ENCODE measurements around the gene CENPO. TPM values are rescaled to one million over a fixed set of nuclear protein-coding genes. Genes with fewer than 3 reads are reported as not detected.
A peak's percentile ranks its signal among the peaks of the same experiment; 100 is the strongest.

CENPO gene
- total and polyA plus RNA-seq, 4 experiments from 2014 or later: 1.6 to 6.1 (median 3.6) TPM

GRCh38 chr2:24860631-24861030 is 67.4 kb downstream of the CENPO start:
- intact Hi-C loops (cut with micrococcal nuclease): no loop called here
- no peaks in the 10 kb centered on the region for H3K4me1 Mint-ChIP-seq
- Histone ChIP-seq H3K27me3 (ENCODE audit: insufficient read depth, low read length) (no peaks in the 10 kb centered on the region), H3K9me3 (ENCODE audit: control insufficient read depth in 1 of 2, low read length in 2 of 2) (no peaks in the 10 kb centered on the region), H3K36me3 (ENCODE audit: insufficient read depth, low read length) (no peaks in the 10 kb centered on the region), H3K4me3 (ENCODE audit: low read length in 2 of 2) (no peak overlapping the region), H3K4me1 (ENCODE audit: insufficient read depth, low read length) (no peaks in the 10 kb centered on the region), H3K27ac (ENCODE audit: low read depth, low read length) (no peak overlapping the region)
- H3K36me3 Mint-ChIP-seq: peaks cover 6 to 16% of the 10 kb centered on the region in 2 donors
- no peaks in the 10 kb centered on the region for H3K27me3 Mint-ChIP-seq
- DNase-seq: no peak
- no peak overlapping the region for H3K27ac Mint-ChIP-seq
- POLR2A ChIA-PET (ENCODE audit: partially characterized antibody): no interaction called here
- H3K4me3 Mint-ChIP-seq: no peak overlapping the region
- CTCF ChIA-PET (ENCODE audit: partially characterized antibody): interaction anchor here (0.7 kb wide), 1 partner anchor 431 kb away, joined by 3 read pairs; no protein-coding TSS in a partner anchor
- no peaks in the 10 kb centered on the region for H3K9me3 Mint-ChIP-seq

- no peak overlapping the region for H3K4me3 Mint-ChIP-seq
- intact Hi-C loops (cut with micrococcal nuclease): no loop called here
- H3K4me1 ChIP-seq (ENCODE audit: insufficient read depth, low read length): no peaks in the 10 kb centered on the region
- no peaks in the 10 kb centered on the region for H3K36me3 ChIP-seq (ENCODE audit: insufficient read depth, low read length)
- H3K27me3 ChIP-seq (ENCODE audit: insufficient read depth, low read length): no peaks in the 10 kb centered on the region
- no peak overlapping the region for H3K4me3 ChIP-seq (ENCODE audit: low read length in 2 of 2)
- no peak for DNase-seq
- no peak overlapping the region for H3K27ac Mint-ChIP-seq
- ChIA-PET POLR2A (ENCODE audit: partially characterized antibody) (no interaction called here), CTCF (ENCODE audit: partially characterized antibody) (no interaction called here)
- H3K27me3 Mint-ChIP-seq: no peaks in the 10 kb centered on the region
- H3K9me3 Mint-ChIP-seq: no peaks in the 10 kb centered on the region
- H3K27ac ChIP-seq (ENCODE audit: low read depth, low read length): no peak overlapping the region
- no peaks in the 10 kb centered on the region for H3K9me3 ChIP-seq (ENCODE audit: control insufficient read depth in 1 of 2, low read length in 2 of 2)
- peaks cover 3 to 12% of the 10 kb centered on the region in 2 donors for H3K36me3 Mint-ChIP-seq
- no peaks in the 10 kb centered on the region for H3K4me1 Mint-ChIP-seq
Observed at GRCh38 chr2:24861500-24861899, 68.3 kb downstream of the CENPO start.

GRCh38 chr2:24863641-24864040 is 70.4 kb downstream of the CENPO start:
- intact Hi-C loops (cut with micrococcal nuclease): no loop called here
- peaks cover 0 to 7% (median 5%) of the 10 kb centered on the region in 4 donors for H3K4me1 Mint-ChIP-seq
- POLR2A ChIA-PET (ENCODE audit: partially characterized antibody): no interaction called here
- Histone ChIP-seq H3K4me3 (ENCODE audit: low read length in 2 of 2) (no peak overlapping the region), H3K27me3 (ENCODE audit: insufficient read depth, low read length) (no peaks in the 10 kb centered on the region), H3K27ac (ENCODE audit: low read depth, low read length) (no peak overlapping the region), H3K4me1 (ENCODE audit: insufficient read depth, low read length) (no peaks in the 10 kb centered on the region), H3K36me3 (ENCODE audit: insufficient read depth, low read length) (no peaks in the 10 kb centered on the region), H3K9me3 (ENCODE audit: control insufficient read depth in 1 of 2, low read length in 2 of 2) (no peaks in the 10 kb centered on the region)
- H3K9me3 Mint-ChIP-seq: no peaks in the 10 kb centered on the region
- peaks cover 3 to 12% of the 10 kb centered on the region in 2 donors for H3K36me3 Mint-ChIP-seq
- CTCF ChIA-PET (ENCODE audit: partially characterized antibody): no interaction called here
- no peak overlapping the region for H3K27ac Mint-ChIP-seq
- no peak overlapping the region for H3K4me3 Mint-ChIP-seq
- H3K27me3 Mint-ChIP-seq: no peaks in the 10 kb centered on the region
- no peak for DNase-seq

- no peaks in the 10 kb centered on the region for H3K36me3 ChIP-seq (ENCODE audit: insufficient read depth, low read length)
- Mint-ChIP-seq H3K27me3 (no peaks in the 10 kb centered on the region), H3K27ac (no peak overlapping the region), H3K4me3 (no peak overlapping the region), H3K9me3 (no peaks in the 10 kb centered on the region), H3K4me1 (peaks cover 0 to 7% (median 5%) of the 10 kb centered on the region in 4 donors), H3K36me3 (peaks cover 17 to 21% of the 10 kb centered on the region in 2 donors)
- no peaks in the 10 kb centered on the region for H3K9me3 ChIP-seq (ENCODE audit: control insufficient read depth in 1 of 2, low read length in 2 of 2)
- ChIA-PET POLR2A (ENCODE audit: partially characterized antibody) (no interaction called here), CTCF (ENCODE audit: partially characterized antibody) (no interaction called here)
- DNase-seq: no peak
- H3K27ac ChIP-seq (ENCODE audit: low read depth, low read length): no peak overlapping the region
- H3K4me1 ChIP-seq (ENCODE audit: insufficient read depth, low read length): no peaks in the 10 kb centered on the region
- intact Hi-C loops (cut with micrococcal nuclease): no loop called here
- H3K27me3 ChIP-seq (ENCODE audit: insufficient read depth, low read length): no peaks in the 10 kb centered on the region
- no peak overlapping the region for H3K4me3 ChIP-seq (ENCODE audit: low read length in 2 of 2)
Observed at GRCh38 chr2:24866946-24867345, 73.7 kb downstream of the CENPO start.

- intact Hi-C loops (cut with micrococcal nuclease): no loop called here
- peaks cover 0 to 7% (median 5%) of the 10 kb centered on the region in 4 donors for H3K4me1 Mint-ChIP-seq
- Histone ChIP-seq H3K27me3 (ENCODE audit: insufficient read depth, low read length) (no peaks in the 10 kb centered on the region), H3K27ac (ENCODE audit: low read depth, low read length) (no peak overlapping the region), H3K9me3 (ENCODE audit: control insufficient read depth in 1 of 2, low read length in 2 of 2) (no peaks in the 10 kb centered on the region), H3K36me3 (ENCODE audit: insufficient read depth, low read length) (no peaks in the 10 kb centered on the region), H3K4me3 (ENCODE audit: low read length in 2 of 2) (no peak overlapping the region), H3K4me1 (ENCODE audit: insufficient read depth, low read length) (no peaks in the 10 kb centered on the region)
- ChIA-PET CTCF (ENCODE audit: partially characterized antibody) (no interaction called here), POLR2A (ENCODE audit: partially characterized antibody) (no interaction called here)
- peak overlapping the region in 1 of 7 donors; percentile 9 for H3K27ac Mint-ChIP-seq
- no peak overlapping the region for H3K4me3 Mint-ChIP-seq
- peaks cover 17 to 21% of the 10 kb centered on the region in 2 donors for H3K36me3 Mint-ChIP-seq
- no peak for DNase-seq
- H3K27me3 Mint-ChIP-seq: no peaks in the 10 kb centered on the region
- no peaks in the 10 kb centered on the region for H3K9me3 Mint-ChIP-seq
Observed at GRCh38 chr2:24870440-24870839, 77.2 kb downstream of the CENPO start.

- DNase-seq: no peak
- no peaks in the 10 kb centered on the region for H3K9me3 Mint-ChIP-seq
- H3K9me3 ChIP-seq (ENCODE audit: control insufficient read depth in 1 of 2, low read length in 2 of 2): no peaks in the 10 kb centered on the region
- intact Hi-C loops (cut with micrococcal nuclease): no loop called here
- peak overlapping the region in 2 of 7 donors; percentile 9 to 84 for H3K27ac Mint-ChIP-seq
- no peak overlapping the region for H3K4me3 Mint-ChIP-seq
- POLR2A ChIA-PET (ENCODE audit: partially characterized antibody): no interaction called here
- H3K36me3 ChIP-seq (ENCODE audit: insufficient read depth, low read length): no peaks in the 10 kb centered on the region
- peaks cover 15 to 16% of the 10 kb centered on the region in 2 donors for H3K36me3 Mint-ChIP-seq
- no peaks in the 10 kb centered on the region for H3K27me3 Mint-ChIP-seq
- no peak overlapping the region for H3K27ac ChIP-seq (ENCODE audit: low read depth, low read length)
- peaks cover 0 to 7% (median 5%) of the 10 kb centered on the region in 4 donors for H3K4me1 Mint-ChIP-seq
- H3K27me3 ChIP-seq (ENCODE audit: insufficient read depth, low read length): no peaks in the 10 kb centered on the region
- CTCF ChIA-PET (ENCODE audit: partially characterized antibody): no interaction called here
- no peak overlapping the region for H3K4me3 ChIP-seq (ENCODE audit: low read length in 2 of 2)
- H3K4me1 ChIP-seq (ENCODE audit: insufficient read depth, low read length): no peaks in the 10 kb centered on the region
Observed at GRCh38 chr2:24870891-24871705, 77.9 kb downstream of the CENPO start.

GRCh38 chr2:24871852-24872333 is 78.7 kb downstream of the CENPO start:
- intact Hi-C loops (cut with micrococcal nuclease): no loop called here
- Mint-ChIP-seq H3K27ac (peak overlapping the region in 1 of 7 donors; percentile 7), H3K4me1 (peaks cover 0 to 8% (median 5%) of the 10 kb centered on the region in 4 donors), H3K4me3 (no peak overlapping the region), H3K27me3 (no peaks in the 10 kb centered on the region), H3K36me3 (peaks cover 13 to 15% of the 10 kb centered on the region in 2 donors), H3K9me3 (no peaks in the 10 kb centered on the region)
- no peaks in the 10 kb centered on the region for H3K36me3 ChIP-seq (ENCODE audit: insufficient read depth, low read length)
- no peaks in the 10 kb centered on the region for H3K4me1 ChIP-seq (ENCODE audit: insufficient read depth, low read length)
- no peak overlapping the region for H3K4me3 ChIP-seq (ENCODE audit: low read length in 2 of 2)
- no peak for DNase-seq
- ChIA-PET POLR2A (ENCODE audit: partially characterized antibody) (no interaction called here), CTCF (ENCODE audit: partially characterized antibody) (no interaction called here)
- no peaks in the 10 kb centered on the region for H3K27me3 ChIP-seq (ENCODE audit: insufficient read depth, low read length)
- H3K9me3 ChIP-seq (ENCODE audit: control insufficient read depth in 1 of 2, low read length in 2 of 2): no peaks in the 10 kb centered on the region
- H3K27ac ChIP-seq (ENCODE audit: low read depth, low read length): no peak overlapping the region
